Activated CD8-positive, alpha-beta memory T cell treated with anti-CD3 and anti-CD28 coated beads, Interleukin-2, amount 50 U/mL, for 4 hours (primary cell): Measurements from ENCODE around the gene MYH7B.

ENCODE experiments used
- DNase-seq: peaks from one replicate; pipeline ENCODE4 v3.0.0-alpha.2; 2020

The MYH7B gene

DNA sequence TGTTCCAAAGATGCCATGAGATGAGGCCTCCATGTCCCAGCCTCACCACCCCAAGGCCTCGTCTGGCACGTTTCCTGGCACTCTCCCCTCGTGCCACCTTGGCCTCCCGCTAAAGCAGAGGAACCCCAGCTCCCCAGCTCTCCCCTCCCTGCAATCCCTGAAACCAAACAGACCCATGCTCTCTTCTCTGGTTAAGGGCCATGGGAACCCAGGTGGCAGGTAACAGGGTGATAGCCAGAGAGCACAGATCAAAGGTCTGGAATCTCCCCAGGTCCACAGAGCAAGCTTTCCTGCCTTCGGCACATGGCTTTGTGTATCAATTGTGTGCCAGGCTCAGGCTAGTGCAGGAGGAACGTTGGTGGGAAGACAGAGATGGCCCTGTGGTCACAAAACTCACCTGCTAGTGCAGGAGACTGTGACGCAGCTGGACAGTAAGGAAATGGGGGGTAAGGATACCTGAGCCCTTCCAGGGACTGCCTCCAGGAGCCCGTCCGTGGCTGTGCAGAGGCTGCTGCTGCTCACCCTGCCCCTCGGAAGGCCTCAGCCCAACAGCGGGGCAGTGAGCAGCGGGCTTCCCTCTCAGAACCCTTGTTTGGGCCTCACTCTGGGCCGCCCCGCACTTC is 39.0 kb downstream of the MYH7B start:
- DNase-seq = no peak

DNA sequence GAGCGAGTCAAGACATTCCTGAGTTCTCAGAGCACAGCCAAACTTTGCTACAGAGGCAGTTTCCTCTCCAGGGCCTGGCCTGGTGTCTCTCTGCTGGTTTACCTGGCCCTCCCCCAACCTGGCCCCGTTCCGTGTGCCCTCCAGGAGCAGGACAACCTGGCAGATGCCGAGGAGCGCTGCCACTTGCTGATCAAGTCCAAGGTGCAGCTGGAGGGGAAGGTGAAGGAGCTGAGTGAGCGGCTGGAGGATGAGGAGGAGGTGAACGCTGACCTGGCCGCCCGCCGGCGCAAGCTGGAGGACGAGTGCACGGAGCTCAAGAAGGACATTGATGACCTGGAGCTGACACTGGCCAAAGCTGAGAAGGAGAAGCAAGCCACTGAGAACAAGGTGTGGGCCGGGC is 39.5 kb downstream of the MYH7B start:
- no peak for DNase-seq

DNA sequence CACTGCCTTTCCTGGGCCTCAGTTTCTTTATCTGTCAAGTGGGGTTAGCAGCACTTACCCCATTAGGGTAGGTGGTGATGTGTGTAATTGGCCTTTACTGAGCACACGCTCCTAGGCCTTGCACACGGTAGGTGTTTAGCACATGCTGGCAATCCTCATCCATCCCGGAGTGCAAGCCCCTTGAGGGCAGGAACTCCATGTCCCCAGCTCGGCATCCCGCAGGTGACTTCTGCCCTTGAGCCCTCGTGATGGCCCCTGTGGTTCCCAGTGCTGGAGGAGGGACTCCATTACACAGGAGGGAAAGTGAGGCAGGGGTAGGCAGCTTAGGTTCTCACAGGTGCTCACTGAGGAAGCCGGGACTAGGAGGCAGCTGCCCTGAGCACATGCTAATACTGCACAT is 40.0 kb downstream of the MYH7B start:
- DNase-seq = no peak

DNA sequence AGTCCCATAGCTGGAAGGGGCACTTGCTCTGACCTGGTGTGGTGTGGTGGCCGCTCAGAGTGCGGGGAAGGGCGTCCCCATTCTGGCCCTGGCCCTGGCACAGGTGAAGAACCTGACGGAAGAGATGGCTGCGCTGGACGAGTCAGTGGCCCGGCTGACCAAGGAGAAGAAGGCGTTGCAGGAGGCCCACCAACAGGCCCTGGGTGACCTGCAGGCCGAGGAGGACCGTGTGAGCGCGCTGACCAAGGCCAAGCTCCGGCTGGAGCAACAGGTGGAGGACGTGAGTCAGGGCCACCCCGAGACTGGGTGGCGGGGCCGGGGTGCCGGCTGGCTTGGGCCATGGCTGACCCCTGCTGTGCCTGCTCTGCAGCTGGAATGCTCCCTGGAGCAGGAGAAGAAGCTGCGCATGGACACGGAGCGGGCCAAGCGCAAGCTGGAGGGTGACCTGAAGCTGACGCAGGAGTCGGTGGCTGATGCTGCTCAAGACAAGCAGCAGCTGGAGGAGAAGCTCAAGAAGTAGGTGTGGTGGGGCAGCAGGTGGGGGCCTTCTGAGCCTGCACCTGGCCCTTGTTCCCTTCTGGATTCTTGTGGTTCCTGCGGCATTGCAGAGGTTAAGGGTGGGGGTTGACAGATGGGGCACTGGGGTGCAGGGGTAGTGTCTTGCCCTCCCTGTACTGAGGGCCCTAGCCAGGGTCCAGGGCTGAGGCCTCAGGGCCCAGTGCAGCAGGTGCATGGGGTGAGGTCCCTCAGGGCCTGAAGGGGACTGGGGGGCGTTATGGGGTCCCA is 40.8 kb downstream of the MYH7B start:
- DNase-seq = no peak

DNA sequence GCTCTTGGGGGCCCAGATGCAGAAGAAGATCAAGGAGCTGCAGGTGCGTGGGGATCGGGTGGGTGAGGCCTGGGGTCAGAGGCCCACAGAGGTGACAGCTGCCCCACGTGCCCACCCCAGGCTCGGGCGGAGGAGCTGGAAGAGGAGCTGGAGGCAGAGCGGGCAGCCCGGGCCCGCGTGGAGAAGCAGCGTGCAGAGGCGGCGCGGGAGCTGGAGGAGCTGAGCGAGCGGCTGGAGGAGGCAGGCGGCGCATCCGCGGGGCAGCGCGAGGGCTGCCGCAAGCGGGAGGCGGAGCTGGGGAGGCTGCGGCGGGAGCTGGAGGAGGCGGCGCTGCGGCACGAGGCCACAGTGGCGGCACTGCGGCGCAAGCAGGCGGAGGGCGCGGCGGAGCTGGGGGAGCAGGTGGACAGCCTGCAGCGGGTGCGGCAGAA is 41.5 kb downstream of the MYH7B start:
- DNase-seq = no peak

DNA sequence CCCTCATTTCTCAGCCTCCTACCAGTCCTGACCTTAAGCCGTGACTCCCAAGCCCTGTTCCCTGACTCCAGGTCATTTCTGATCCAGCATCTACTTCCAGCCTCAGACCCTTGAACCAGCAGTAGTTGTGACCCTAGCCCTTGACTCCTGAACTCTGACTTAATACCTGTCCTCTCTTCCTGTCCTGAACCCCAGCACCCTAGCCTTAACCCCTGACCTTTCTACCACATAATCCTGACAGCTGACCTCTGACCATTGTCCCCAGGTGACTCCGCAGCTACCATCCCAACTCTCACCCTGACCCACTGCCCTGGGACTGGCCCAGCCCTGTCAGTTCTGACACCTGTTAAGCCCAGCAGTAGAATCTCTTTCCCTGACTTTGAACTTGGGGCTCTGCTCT is 42.1 kb downstream of the MYH7B start:
- no peak for DNase-seq

DNA sequence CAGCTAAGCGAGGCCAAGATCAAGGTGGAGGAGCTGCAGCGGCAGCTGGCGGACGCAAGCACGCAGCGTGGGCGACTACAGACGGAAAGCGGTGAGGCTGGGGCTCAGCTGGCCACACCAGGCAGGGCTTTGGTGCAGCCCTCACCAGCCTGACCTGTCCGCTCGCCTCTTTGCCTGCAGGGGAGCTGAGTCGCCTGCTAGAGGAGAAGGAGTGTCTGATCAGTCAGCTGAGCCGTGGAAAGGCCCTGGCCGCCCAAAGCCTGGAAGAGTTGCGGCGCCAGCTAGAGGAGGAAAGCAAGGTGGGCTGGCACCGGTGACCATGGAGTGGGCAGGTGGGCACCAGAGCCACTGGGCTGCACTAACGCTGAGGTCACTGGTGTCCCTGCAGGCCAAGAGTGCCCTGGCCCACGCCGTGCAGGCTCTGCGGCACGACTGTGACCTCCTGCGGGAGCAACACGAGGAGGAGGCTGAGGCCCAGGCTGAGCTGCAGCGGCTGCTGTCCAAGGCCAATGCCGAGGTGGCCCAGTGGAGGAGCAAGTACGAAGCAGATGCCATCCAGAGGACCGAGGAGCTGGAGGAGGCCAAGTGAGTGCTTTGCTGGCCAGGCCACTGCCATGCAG is 42.8 kb downstream of the MYH7B start:
- DNase-seq = no peak

DNA sequence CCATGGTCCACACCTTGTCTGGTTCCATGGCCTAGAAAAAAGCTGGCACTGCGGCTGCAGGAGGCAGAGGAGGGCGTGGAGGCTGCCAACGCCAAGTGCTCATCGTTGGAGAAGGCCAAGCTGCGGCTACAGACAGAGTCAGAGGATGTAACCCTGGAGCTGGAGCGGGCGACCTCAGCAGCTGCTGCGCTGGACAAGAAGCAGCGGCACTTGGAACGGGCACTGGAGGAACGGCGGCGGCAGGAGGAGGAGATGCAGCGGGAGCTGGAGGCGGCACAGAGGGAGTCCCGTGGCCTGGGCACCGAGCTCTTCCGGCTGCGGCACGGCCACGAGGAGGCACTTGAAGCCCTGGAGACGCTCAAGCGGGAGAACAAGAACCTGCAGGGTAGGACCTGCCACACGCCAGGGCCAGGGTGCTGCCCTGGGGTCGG is 43.4 kb downstream of the MYH7B start:
- no peak for DNase-seq

DNA sequence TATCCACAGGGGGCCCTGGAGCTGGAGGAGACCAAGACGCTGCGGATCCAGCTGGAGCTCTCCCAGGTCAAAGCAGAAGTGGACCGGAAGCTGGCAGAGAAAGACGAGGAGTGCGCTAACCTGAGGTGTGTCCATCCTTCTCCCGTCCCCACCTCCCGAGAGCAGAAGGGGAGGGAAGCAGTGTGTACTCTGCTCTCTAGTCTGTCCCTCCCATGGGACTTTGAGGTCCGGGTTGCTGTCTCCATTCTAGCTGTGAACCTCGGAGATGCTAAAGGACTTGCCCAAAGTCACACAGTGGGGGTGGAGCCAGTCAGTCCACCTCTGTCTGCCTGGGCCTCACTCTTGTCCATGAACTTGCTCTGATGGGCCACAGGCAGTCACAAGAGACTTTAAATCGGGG is 44.1 kb downstream of the MYH7B start:
- DNase-seq = no peak

DNA sequence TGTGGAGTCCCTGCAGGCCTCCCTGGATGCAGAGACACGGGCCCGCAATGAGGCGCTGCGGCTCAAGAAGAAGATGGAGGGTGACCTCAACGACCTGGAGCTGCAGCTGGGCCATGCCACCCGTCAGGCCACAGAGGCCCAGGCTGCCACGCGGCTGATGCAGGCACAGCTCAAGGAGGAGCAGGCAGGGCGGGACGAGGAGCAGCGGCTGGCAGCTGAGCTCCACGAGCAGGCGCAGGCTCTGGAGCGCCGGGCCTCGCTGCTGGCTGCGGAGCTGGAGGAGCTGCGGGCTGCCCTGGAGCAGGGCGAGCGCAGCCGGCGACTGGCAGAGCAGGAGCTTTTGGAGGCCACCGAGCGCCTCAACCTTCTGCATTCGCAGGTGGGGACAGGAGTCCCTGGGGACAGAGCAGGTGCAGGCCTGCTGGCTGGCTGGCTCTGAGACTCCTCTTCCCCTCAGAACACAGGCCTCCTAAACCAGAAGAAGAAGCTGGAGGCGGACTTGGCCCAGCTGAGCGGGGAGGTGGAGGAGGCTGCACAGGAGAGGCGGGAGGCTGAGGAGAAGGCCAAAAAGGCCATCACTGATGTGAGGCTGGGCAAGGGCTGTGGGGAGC is 44.7 kb downstream of the MYH7B start:
- DNase-seq = no peak

DNA sequence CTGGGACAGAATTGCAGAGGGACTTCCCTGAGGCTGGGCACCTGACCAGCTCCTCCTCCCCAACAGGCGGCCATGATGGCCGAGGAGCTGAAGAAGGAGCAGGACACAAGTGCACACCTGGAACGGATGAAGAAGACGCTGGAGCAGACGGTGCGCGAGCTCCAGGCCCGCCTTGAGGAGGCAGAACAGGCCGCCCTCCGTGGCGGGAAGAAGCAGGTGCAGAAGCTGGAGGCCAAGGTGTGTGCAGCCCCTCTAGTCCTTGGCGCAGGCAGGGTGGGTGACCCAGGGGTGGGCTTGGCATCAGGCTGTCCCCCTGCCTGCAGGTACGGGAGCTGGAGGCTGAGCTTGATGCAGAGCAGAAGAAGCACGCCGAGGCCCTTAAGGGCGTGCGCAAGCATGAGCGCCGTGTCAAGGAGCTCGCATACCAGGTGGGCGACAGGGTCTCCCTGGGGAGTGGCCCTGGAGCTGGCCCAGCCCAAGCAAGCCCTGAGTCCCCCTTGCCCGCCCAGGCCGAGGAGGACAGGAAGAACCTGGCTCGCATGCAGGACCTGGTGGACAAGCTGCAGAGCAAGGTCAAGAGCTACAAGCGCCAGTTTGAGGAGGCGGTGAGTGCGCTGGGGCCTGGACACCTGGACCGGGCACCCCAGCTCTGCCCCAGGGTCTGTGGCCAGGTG is 45.4 kb downstream of the MYH7B start:
- no peak for DNase-seq

DNA sequence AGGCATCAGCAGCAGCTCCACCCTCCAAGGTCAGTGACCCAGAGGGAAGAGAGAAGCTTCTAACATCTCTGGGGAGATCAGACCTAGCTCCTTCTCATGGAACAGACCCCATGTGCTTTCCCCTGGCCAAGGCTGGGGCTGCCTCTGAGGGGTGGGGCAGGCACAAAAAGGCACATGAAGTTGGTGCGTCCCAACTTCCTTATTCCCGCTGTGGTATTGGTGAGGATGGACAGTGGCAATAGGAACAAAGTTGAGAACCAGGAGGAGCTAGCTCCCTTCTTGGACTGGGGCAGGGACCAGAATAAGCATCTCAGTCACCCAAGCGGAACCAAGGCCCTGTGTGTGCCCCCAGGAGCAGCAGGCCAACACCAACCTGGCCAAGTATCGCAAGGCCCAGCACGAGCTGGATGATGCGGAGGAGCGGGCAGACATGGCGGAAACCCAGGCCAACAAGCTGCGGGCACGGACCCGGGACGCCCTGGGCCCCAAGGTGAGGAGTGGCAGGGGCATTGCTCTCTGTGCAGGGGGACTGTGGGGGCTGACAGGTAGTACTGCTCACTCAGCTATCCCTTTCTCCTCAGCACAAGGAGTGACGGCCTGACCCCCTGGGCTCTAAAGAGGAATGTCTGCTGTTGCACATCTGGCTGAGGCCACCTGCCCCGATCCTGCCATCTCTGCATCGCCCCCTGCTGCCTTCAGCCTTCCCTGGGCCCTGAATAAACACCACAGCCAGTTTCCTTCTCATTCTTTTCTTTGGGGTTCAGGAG is 46.1 kb downstream of the MYH7B start:
- no peak for DNase-seq

DNA sequence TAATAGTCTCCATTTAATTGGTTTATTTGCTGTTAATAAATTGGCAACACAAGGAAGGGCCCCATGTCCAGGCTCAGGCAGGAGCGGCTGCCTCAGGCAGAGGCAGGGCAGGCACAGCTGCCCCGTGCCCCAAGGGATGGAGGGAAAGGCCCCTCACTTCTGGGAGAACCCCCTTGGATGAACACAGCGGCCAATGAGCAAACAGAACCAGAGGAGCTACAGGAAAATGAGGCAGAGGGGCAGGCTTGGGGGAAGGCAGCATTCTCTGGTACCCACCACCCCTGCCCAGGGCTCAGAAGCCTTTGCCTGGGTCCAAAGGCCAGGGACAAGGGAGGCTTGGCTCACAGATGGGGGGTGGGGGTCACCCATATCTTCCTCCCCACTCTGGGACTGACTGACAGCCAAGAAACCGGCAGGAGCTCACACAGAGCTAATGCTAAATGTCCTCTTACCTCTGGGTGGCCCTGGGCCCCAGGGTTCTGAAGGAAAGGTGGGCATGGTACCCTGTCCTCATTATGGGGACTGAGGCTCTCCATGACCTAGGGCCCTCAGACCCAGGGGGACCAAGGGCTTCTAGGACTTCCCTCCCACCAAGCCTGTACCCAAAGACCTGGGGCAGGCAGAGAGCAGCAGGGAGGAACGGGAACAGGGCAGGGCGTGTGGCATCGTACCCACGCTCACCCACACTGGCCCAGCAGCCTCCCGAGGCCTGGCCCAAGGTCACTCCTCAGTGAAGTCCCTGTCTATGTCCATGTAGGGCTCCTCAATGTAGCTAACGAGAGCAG is 47.0 kb downstream of the MYH7B start:
- no peak for DNase-seq

DNA sequence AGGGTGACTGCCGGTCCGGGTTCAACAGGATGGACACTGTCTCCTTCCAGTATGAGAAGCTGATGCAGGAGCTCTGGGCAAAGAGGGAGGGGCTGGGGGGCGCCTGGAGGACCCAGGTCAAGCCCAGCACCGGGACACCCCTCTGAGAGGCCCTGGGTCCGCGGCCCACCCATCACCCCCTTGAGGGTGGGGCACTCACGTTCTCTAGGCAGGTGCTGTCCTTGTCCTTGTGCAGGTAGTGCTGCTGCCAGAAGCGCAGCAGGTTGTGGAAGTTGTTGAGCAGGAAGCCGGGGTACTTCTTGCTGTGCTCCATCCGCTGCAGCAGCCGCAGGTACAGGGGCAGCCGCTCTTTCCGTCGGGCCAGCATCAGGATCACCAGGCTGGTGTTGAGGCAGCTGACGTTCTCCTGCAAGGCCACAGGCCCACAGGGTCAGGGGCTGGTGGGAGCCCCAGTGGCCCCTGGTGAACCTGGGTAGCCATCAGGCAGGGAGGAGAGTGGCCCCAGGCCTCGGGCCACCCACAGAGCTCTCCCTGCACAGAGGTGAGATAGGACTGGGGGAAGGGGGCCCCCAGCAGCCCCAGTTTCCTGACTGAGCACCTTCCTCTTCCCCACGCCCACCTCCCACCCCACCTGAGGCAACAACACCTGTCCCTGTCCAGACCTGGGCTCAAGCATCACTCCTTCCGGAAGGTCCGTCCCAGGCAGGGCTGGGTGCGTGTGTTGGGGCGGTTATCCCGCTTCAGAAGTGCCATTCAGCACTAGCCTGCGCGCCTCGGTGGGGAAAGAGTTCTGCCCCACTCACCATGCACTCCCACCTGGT is 47.8 kb downstream of the MYH7B start:
- DNase-seq = no peak

DNA sequence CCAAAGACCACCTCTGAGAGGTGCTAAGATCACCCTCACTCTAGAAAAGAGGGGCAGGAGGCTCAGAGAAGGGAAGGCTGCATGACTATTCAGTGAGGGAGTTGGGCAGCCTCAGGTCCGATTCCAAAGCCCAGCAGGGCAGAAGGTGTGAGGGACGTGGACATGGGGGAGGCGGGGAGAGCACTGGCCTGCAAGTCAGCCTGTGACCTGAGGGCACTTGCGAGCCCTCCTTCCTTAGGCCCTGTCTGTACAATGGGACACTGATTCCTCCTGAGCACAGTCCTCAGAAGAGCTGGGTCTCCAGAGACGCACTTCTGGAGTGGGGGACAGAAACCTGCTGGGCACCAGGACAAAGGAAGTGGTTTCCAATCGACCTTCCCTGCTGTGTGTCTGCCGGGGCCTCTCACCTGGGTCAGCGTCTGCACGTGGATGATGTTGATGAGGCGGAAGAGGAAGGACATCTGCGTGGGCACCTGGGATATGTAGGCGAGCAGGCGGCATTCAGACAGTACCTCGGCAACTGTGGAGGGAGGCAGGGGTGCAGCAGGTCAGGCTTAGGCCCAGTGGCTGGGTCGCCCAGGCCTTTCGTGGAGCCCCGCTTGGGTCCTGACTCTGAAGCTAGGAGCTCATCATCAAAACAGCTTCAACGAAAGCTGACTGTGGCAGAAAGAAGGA is 48.5 kb downstream of the MYH7B start:
- no peak for DNase-seq

DNA sequence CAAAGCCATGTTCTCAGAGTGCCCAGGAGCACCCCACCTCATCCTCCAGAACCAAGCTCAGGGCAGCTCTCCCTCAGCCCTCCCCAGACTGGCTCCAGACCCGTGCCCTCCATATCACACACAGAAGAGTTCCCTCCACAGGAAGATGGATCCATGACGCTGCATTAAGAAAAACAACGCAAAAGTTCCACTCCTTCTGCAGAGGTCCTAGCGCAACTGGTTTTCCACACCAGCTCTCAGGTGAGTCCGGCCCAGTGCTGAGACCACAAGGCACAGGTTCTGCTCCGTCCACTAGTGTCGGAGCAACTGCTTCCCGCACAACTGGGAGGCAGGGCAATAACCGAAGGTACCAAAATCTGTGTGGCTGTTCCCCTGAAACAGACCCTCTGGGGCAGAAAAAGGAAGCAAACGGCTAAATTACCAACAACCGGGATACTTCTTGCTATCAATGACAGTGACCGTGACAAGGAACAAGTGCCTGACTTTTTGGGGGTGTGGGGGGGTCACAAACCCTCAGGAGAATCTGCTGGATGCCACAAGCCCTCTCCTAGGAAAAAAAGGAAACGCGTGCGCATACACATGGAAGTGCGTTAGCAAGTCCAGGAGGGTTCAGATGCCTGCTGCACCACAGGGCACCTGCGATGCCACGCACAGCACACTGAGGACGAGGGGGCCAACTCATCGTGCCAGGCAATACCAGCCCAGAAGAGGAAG is 49.2 kb downstream of the MYH7B start:
- no peak for DNase-seq
